Measurements from ENCODE around the gene CREB5.

Gene CREB5

DNA sequence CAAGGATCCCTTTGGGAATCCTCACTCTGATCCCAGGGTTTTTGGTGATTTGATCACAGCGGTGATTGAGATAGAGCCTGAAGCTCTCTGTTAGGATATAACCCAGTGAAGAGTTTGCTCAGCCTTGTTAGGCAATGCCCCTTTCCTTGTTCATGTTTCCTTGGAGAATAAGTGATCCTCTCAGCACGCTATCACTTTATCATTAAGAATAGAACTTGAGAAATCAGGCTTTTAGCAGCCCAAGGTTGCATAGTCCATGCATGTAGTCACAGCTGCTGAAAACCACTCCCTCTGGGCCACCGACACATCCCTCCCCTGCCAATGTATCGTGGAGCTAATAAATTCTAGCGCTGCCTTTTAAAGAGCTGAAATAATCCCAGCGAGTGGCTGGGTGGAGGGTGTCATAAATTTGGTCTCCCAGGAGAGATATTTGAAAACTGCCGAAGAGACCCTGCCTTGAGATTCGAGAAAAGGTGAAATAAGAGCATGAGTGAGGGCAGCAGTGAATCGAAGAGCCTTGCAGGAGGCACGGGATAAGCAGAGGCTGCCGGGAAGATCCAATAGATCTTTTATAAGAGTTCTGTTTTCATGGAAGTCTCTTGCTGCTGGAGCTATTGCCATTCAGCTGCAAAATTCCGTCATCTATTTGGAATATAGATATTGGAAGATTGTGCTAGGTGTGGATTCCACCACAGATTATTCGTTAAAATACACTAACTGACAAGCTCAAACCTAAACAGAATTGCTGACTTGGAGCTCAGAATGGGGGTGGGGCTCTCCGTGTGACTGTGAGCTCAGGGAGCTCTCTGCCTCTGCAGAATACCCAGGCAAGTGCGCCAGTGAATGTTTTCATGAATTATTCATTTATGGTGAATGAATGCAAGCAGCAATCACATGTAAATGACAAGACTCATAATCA, 296.0 kb downstream of the CREB5 start:
- DNase-seq (ENCODE audit: low read depth, low spot score): no peak

DNA sequence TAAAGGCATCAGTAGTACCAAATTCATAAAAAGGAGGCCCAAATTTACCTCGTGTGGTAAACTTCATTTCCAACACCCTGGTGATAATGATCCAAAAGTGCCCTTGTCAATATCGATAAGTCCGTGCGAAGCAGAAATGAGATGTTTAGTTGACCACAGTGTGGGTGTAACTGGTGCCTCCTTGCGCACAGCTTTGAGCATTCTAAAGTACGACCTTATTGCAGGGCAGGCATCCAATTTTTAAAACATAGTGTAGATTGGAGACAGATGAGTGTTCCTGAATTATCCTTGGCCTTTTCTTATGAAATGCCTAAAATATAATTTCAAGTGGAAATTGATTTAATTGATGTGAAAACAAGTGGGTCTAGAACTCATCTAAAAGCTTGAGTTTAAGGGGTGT, 297.4 kb downstream of the CREB5 start:
- DNase-seq (ENCODE audit: low read depth, low spot score): no peak

DNA sequence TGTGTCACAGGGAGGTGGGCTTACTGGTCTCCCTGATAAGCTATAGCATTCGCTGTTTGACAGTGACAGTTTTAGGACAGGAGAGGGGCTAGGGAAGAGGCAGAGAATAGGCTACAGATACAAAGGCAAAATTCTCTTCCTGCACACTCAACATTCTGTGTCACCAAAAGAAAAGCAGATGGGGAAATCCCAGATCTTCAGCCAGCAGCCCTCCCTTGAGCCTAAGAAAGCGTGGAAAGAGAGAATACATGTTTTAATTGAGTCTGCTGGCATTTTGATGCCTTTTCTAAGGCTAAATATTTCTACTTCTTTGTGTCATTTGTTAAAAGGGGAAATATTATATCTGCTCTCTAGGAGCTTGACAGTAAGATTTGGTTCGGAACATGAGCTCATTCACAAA, 298.8 kb downstream of the CREB5 start:
- DNase-seq (ENCODE audit: low read depth, low spot score): no peak

DNA sequence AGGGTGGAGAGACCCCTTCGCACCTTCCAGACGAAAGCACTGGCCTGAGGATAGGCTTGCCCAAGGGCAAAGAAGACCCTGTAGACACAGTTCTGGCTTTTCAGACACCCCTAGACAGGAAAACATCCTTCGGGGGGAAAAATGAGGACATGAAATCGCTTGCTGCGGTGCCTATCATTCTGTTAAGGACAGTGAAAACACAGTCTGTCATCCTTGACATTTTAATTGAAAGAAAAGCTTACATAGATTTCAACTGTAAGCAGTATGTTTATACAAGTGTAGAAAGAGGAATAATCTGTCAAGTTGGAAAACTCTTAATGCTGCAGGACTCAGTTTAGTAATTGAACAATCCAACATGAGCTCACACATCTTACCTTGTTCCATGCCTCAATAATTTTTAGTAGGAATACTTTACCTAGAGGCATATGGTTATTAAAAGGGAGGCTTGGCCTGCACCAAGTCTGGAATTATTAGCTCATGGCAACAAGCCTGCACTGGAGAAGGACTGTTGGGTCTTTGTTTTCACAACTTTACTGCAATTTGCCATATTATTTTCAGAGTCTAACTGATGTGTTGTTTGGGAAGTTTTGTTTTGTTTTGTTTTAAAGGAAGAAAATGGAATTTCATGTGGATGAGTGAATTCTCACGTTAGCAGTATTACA, 302.3 kb downstream of the CREB5 start:
- no peak for DNase-seq (ENCODE audit: low read depth, low spot score)

DNA sequence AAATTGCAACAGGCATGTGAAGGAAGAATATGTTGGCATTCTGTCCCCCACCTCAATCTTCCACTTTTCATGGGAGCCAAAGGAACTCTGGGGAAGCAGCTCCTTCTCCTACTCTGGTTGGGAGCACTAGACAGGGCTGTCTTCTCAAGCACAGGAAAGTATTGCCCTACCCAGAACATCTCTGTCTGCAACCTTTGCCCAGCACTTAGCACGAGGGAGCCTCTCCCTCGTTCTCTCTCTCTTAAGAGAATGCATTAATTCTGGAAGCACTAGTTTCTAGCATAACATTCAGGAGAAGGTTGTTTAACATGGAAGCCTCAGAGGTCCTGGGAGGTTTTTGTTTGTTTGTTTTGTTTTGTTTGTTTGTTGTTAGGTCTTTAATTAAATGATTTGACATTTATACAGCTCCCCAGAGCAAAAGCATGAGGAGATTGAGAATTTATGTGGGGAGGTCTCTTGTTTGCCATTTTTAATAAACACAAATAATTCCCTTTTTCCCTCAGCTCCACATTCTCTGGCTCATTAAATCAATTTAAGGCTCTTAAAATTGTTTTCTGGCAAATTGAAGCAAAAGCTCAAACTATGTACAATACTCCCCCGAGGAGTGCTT, 305.2 kb downstream of the CREB5 start:
- no peak for DNase-seq (ENCODE audit: low read depth, low spot score)

DNA sequence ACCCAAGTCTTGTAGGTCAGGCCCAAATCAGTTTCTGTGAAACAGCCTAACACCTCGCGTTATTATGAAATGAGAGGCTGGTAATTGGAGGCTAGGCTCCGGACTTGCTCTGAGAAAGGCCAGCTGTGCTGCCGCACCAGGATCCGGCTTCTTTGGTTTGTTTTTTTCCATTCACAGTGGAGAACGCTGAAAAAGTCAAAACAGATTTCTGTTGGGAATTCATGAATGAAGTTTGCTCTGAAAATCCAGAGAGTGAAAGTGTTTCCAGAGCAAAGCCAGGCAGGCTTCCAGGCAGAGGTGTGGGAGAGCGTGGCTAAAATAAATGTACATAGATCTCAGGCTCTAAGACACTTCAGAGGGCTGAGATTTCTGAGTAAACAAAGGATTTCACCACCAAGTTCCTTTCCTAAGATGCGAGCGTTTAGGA, 305.8 kb downstream of the CREB5 start:
- DNase-seq (ENCODE audit: low read depth, low spot score): no peak

DNA sequence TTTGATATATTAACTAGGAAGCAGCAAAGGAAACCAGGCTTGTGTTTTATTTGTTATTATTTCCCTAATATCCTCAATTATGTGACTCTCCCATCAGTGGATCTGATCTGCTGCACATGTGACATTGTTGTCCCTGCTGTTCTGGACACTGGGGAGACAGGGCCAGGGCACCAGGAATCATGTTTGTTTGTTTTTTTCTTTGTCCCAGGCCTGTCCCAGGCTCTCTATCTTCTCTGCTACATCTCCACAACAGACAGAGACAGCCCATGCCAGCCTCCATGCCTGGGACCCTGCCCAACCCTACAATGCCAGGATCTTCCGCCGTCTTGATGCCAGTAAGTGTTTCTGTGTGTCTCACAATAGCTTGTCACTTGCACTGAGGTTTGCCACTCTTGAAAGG, 306.2 kb downstream of the CREB5 start:
- DNase-seq (ENCODE audit: low read depth, low spot score): no peak

DNA sequence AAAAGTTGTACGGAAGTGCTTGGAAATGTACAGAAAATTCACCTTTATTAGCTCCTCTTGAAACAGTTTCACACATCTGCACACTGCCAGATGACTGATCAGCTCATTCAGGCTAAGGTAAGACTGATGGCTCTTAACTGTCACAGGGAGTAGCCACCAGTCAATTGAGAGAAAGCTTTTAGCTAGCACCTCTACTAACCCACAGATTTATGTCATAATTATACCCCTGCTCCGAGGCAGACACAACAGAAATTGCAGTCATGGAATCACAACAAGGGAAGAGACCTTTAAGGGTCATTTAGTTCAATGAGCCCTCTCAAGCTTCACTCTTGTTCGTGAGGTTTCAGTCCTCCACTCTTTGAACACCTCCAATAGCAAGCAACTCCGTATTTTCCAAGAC, 310.4 kb downstream of the CREB5 start:
- DNase-seq (ENCODE audit: low read depth, low spot score): no peak

DNA sequence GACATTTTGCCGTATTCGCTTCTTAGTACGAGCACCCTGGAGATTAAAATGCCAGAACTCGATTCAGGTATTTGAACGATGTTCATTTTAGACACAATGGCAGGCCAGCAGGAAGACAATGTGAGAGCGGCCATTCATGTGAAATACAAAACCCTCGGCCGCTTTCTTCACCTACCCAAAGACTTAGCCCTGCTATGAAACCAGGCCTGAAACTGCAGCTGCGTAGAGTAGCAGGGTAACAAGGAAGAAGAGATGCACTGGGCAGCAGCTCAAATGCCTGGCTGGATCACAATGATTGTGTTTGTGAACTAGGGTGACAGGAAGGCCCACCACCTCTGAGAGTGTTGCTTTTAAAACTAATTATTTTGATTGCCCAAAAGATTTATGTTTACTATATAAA, 311.0 kb downstream of the CREB5 start:
- no peak for DNase-seq (ENCODE audit: low read depth, low spot score)

DNA sequence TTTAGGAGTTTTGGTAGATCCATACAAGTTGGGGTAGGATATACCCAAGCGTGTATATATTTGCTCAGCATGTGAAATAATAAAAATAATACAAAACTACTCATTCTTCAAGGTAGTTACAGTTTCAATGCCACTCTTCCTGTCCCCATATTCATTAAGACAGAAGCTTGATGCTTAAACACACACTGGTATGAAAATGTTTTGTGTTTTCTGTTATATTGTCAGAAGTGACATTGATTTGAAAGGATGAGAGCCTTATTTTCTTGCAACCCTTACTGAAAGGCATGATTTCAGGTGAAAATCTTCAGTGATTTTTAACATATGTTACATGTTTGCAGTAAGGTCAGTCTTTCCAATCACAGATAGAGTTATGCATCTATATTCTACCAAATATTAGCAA, 312.2 kb downstream of the CREB5 start:
- DNase-seq (ENCODE audit: low read depth, low spot score): no peak

DNA sequence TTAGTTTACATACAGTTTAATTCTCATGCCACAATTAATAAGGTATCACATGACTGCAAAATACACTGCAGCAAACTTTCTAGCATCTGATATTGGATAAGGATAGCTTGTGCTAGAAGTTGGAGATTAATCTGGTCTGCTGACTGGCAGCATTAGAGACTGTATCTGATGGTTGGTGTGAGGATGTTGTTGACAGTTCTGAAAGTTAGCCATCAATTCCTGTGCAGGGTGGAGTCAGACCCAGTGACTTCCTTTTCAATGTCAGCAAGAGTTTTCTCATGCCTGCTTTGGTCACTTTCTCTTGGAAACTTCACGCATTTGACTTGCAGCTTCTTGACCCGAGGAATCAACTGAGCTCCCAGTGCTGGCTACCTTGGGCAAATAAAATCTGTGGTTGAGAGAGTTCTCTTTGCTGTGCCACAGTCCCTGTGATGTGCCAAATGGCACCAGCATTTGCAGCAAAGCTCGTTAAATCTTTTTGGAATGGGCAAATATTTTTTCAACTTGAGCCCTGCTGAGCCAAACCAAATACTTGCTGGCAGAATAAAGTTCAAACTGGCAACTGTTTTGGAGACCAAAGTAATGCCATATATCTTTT, 312.8 kb downstream of the CREB5 start:
- DNase-seq (ENCODE audit: low read depth, low spot score): no peak

DNA sequence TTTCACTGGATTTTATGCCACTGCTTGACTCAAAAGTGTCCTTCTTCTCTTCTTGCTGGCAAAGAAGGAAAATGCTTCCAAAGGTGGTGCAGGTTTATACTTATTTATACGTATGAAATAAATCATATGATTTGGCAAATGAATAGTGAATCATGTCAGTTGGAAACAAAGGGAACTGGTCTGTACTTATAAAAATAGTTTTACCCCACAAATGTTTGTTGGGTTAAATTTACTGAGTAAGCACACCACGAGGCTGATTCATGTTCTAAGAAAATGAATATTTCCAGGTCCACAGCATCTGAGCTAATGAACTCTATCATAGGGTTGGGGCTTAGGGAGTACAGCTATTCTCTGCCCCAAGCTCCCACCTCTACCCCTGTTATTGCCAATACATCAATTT, 313.6 kb downstream of the CREB5 start:
- DNase-seq (ENCODE audit: low read depth, low spot score): no peak

DNA sequence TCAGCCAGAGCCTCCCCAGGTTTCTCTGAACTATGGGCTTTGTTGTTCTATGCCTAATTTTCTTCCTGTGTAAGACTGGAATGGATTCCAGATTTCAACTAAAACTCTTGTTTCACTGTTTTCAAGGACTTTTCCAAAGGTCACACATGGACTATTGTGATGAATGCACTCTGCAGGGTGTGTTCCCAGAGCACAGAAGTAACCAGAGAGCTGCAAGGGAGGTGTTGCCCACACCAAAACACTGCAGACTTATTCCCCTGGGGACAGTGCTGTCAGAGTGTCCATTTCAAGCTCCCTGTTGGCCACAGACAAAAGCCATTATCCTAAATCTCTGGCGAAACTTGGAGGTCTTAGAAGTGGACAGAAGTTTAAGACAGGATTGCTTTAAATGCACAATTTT, 314.2 kb downstream of the CREB5 start:
- no peak for DNase-seq (ENCODE audit: low read depth, low spot score)

DNA sequence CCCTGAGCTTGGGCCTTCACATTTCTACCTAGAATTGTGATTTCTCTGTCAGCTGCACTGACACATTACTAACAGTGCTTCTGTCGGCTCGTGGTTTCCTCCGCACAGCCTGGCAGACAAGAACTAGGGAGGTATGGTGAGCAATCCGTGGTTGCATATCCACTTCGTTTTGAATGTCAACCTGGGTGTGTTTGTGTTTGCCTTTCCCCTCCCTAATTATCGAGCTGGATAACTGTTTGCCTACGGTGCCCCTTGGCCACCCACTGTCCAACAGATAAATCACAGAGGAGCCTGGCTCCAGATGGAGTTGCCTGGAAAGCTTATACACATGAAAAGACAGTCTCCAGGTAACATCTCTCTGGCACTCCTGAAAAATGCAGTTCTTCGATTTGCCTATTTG, 317.0 kb downstream of the CREB5 start:
- no peak for DNase-seq (ENCODE audit: low read depth, low spot score)

DNA sequence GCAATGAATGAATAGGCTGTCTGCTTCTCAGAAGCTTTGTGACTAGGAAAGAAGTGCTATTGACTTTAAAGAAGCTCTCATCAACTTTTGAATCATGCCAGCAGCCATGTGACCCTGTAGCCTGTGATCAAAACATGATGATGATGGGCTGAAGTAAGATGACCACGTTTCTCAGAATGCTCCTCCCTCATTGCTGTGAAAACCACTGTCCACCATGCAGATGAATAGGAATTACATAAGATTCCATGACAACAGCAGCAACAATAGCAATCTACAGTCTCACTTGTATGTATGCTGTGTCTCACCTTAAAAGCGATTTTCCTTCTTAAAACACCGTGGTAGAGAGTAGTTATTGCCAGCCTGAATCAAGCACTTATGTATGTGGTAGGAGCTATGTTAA, 317.4 kb downstream of the CREB5 start:
- DNase-seq (ENCODE audit: low read depth, low spot score): no peak

DNA sequence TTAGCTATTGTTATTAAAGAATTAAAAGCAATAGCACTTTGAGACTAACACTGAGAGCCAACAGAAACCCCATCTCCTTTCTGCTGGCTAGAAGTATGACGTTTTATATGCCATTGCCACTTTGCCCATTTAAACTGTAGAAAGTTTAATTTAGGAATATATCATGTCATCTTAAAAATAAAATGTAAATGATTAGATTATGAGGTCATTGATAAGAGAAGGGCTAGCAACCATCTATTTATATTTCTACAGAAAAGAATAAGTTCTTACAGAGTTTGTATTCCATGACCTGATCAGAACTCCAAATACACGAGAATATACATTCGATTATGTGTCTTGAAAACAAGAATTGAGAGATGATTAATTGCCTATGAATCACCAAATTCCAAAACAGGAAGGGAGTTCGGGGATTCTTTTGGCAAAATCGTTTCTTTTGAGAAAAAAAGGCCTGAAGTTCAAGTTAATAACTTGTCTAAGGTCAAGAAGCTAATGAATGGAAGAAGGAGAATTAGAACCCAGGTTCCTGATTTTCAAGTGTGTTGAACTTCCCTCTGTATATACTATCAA, 318.9 kb downstream of the CREB5 start:
- DNase-seq (ENCODE audit: low read depth, low spot score): no peak

DNA sequence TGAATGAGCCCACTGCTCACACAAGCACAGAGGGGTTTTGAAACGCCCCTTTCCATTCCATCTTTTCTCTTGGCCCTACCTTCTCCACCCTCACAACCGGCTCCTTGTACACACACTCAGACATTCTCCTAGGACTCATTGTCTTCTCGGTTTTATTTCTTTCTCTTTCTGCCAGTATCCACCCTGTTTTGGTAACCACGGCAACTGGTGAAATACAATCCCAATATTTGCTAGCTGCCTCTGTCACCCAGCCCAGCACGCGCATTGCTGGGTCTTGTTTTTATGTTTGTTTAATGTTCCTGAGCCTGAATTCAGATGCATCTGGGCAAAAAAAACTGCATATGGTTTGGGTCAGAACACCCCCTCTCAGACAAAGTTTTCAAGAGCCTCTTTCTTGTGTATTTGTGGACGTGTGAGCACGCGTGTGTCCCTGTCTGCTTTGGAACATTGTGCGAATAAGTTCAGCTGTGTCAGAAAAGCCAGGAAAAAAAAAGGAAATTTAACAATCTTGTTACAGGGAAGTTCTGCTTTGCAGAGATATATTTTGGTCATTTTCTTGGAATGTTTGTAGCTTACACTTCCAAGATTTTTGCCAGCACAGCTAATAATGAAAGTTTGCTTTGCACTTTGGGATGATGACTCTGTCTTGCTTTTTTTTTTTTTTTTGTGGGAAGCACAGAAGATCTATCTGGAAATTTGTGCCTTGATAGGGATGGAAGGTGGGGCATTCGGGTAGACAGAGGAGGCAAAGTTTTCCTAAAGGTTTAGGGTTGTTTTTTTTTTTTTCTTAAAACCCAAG, 320.0 kb downstream of the CREB5 start:
- peak; percentile 22 for DNase-seq (ENCODE audit: low read depth, low spot score)

DNA sequence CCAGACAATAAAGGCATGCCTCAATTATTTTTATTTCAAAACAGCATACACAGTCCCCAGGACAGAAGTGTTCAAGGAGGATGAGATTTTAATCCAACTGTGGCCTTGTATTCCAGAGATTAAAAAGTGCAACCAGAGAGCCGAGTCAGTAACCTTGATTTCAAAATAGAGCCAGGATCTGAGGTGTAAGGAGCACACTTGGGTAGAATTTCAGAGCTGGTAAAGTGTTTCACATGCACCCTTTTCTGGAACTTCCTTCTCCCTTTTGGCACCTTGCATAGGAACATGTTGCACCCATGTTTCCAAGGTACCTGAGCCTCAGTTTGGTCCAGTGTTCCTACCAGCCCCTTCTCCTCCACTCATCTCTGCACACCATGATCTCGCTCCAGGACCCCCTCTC, 320.7 kb downstream of the CREB5 start:
- DNase-seq (ENCODE audit: low read depth, low spot score): no peak

DNA sequence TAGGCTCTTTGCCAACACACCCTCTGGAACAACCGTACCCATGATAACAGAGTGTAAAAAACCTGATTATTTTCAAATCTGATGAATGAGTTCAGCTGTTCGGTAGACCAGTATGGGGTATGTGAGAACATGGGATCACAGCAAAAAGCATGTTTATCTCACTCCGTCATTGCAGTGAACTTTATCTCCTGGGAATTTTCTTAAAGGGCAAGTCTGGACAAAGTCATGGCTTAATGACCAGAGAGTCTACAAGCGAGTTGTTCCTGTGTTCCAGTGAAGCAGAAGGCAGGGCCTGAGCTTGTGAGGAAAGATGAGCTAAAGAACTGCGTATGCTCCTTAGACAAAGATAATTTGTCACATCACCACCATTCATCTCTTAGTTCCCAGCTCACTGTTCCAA, 326.1 kb downstream of the CREB5 start:
- DNase-seq (ENCODE audit: low read depth, low spot score): no peak

DNA sequence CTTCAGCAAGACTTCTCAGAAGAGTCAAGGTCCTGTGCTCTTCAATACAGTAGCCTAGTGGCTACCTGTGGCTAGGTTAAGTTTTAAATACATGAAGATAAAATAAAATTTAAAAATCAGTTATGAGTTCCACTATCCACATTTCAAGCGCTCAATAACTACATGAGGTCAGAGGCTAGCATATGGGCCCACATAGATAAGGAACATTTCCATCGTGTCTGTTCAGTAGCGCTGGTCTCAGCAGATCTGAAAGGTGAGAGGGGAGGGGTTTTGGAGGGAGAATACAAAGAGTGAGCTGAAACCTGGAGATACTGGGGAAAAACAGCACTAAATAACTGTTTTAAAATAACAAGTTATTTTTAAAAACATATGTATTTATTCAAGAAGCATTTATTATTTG, 326.8 kb downstream of the CREB5 start:
- DNase-seq (ENCODE audit: low read depth, low spot score): no peak

DNA sequence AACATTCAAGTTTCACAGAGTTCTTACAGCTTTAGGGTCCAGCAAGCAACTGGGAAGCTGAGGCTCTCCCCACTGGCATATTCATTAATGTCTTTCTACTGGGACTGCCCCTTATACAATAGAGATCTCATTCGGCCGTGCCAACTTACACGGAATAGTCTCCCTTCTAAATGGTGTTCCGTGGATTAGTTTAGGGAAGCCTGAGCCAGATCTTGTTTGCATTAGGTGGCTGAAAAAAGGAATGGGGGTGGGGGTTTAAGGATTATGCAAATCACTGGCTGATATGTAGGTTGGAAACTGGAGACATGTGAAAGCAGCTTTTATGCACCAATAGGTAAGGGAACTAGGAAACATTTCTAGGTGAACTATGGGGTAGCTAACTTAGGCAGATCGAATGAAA, 327.5 kb downstream of the CREB5 start:
- DNase-seq (ENCODE audit: low read depth, low spot score): no peak

Measured in brain pericyte (primary cell).